Parathyroid adenoma (tissue), 2 donors: ENCODE data around the gene PLEKHA7.

ENCODE experiments used
- H2AFZ ChIP-seq: fragments of 300-600 bp; sonication (generic); one replicate; pipeline ENCODE4 v1.7.0; 2017; ENCODE audit warnings: antibody characterized with exemption, mild to moderate bottlenecking
- H3K27ac ChIP-seq: fragments of 300-600 bp; sonication (generic); one replicate; pipeline ENCODE4 v1.7.0; 2017
- H3K27me3 ChIP-seq: fragments of 300-600 bp; sonication (generic); one replicate; pipeline ENCODE4 v1.7.0; 2017; ENCODE audit warnings: low read length; ENCODE audit not compliant: control insufficient read depth, insufficient read depth
- H3K36me3 ChIP-seq: fragments of 300-600 bp; sonication (generic); one replicate; pipeline ENCODE4 v1.7.0; 2017; ENCODE audit warnings: low read length; ENCODE audit not compliant: control insufficient read depth, insufficient read depth
- H3K4me1 ChIP-seq: fragments of 300-600 bp; sonication (generic); one replicate; pipeline ENCODE4 v1.7.0; 2017; ENCODE audit warnings: control low read depth
- H3K4me2 ChIP-seq: fragments of 300-600 bp; sonication (generic); one replicate; pipeline ENCODE4 v1.7.0; 2017; ENCODE audit warnings: low read length
- H3K4me3 ChIP-seq: fragments of 300-600 bp; sonication (generic); one replicate; pipeline ENCODE4 v1.7.0; 2017; ENCODE audit warnings: low read depth, low read length
- H3K79me2 ChIP-seq: fragments of 300-600 bp; sonication (generic); one replicate; pipeline ENCODE4 v1.7.0; 2017; ENCODE audit warnings: control low read depth
- H3K9ac ChIP-seq: fragments of 300-600 bp; sonication (generic); one replicate; pipeline ENCODE4 v1.7.0; 2017; ENCODE audit warnings: mild to moderate bottlenecking
- H3K9me3 ChIP-seq: fragments of 300-600 bp; sonication (generic); one replicate; pipeline ENCODE4 v1.7.0; 2017; ENCODE audit warnings: low read length; ENCODE audit not compliant: control insufficient read depth
- CTCF ChIP-seq: fragments of 300-600 bp; sonication (generic); IDR thresholded peaks from one replicate; pipeline ENCODE4 v1.7.0; 2017; ENCODE audit warnings: antibody characterized with exemption, mild to moderate bottlenecking
- donor health status: primary hyperparathyroidism.

PLEKHA7 gene

DNA sequence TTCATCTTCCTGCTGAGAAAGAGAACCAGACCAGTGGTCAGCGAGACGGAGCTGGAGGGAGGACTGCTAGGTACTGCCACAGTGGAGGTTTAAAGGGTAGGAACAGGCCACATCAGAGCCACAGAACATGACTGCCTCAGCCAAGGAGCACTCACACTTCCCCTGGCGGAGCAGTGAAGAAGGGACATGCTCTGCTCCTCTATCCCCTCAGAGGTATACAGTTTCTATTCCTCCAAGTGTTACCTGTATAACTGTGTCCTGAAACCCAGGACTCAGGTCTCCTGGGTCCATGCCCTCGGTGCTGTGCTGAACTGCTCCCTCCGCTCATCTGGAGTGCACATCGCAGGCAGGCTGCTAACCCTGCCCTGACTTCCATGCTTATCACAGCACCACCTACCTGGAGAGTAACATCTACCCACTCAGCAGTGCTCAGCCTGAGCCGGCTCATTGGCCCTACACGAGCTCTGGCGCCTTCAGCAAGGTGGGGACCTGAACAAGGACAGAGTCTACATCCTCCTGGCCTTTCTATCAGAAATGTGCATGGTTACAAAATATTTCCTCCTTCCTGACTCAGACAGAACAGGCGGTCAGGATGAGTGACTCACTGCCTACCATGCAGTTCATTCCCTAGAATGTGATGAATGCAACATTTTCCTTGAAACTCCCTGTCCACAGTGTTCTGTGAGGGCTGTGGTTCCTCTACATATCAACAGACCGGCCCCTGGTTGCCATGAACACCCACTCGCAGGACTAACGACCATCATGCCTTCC lies 222.8 kb downstream of the PLEKHA7 start:
- no peaks in the 10 kb centered on the region for H3K9me3 ChIP-seq
- H3K4me2 ChIP-seq, result no peak overlapping the region
- H3K36me3 ChIP-seq, result no peaks in the 10 kb centered on the region
- no peak overlapping the region for H3K9ac ChIP-seq
- peaks cover 5% of the 10 kb centered on the region for H3K4me1 ChIP-seq
- H3K4me3 ChIP-seq, result no peak overlapping the region
- H3K27ac ChIP-seq, result peak overlapping the region; percentile 36
- TF ChIP-seq CTCF, result no peak
- H3K27me3 ChIP-seq, result no peaks in the 10 kb centered on the region
- no peaks in the 10 kb centered on the region for H3K79me2 ChIP-seq
- H2AFZ ChIP-seq, result no peak overlapping the region

DNA sequence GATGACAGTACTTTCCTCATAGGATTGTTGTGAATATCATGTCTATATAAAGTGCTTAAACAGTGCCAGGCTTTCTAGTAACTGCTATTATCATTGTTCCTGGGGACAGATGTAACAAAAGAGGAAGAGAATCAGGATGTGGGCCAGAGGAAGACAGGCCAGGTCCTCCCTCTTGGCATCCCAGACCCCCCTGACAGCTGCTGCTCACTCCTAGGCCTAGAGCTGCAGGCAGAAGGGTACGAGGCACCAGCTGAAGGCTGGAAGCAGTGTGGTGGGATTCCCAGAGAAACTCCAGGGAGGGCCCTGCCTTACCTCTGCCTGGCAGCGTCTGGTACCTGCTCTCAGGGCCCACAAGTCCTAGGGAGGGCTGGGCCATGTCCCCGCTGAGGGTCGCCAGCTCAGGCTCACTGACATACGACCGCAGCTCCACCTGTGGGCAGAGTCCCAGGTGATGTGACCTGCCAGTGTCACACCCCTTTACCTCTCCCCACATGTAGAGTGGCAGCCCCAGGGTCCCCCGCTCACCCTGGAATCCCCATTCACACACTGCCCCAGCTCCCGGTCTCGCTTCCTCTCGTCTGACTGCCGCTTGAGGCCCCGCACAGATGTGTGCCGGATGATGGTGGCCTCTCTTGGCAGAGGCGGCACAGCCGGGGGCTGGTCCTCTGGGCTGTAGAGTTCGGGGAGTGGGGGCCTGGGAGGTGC lies 223.6 kb downstream of the PLEKHA7 start:
- Histone ChIP-seq H3K4me3 (no peak overlapping the region), H3K4me1 (peaks cover 5% of the 10 kb centered on the region), H3K27me3 (no peaks in the 10 kb centered on the region), H3K4me2 (no peak overlapping the region), H3K9me3 (no peaks in the 10 kb centered on the region), H2AFZ (no peak overlapping the region), H3K79me2 (no peaks in the 10 kb centered on the region), H3K9ac (no peak overlapping the region), H3K27ac (no peak overlapping the region), H3K36me3 (no peaks in the 10 kb centered on the region)
- TF ChIP-seq CTCF, result no peak

GRCh38 chr11:16789560-16790485 lies 224.4 kb downstream of the PLEKHA7 start:
- TF ChIP-seq CTCF, result no peak
- H3K79me2 ChIP-seq, result no peaks in the 10 kb centered on the region
- peaks cover 5% of the 10 kb centered on the region for H3K4me1 ChIP-seq
- H3K4me2 ChIP-seq, result no peak overlapping the region
- no peaks in the 10 kb centered on the region for H3K27me3 ChIP-seq
- no peaks in the 10 kb centered on the region for H3K9me3 ChIP-seq
- H3K9ac ChIP-seq, result no peak overlapping the region
- H3K36me3 ChIP-seq, result no peaks in the 10 kb centered on the region
- H3K27ac ChIP-seq, result no peak overlapping the region
- H3K4me3 ChIP-seq, result no peak overlapping the region
- H2AFZ ChIP-seq, result no peak overlapping the region

DNA sequence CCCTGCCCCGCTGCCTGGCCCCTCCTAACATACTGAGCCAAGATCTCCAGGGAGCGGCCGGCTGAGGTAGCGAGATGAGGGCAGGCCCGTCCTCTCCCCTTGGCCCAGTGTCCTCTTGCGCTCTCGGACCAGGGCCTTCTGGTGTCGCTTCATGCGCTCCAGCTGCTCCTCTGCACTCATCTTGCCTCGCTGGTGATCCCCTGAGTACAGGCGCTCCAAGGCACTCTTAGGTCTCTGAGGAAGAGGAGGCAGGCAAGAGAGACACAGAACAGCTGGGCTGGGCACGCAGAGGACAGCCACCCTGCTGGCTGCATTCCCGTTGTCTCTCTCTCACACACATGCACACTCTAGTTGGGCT lies 225.2 kb downstream of the PLEKHA7 start:
- Histone ChIP-seq H3K36me3 (no peaks in the 10 kb centered on the region), H3K79me2 (no peaks in the 10 kb centered on the region), H3K4me1 (peaks cover 5% of the 10 kb centered on the region), H3K9ac (no peak overlapping the region), H3K27ac (no peak overlapping the region), H3K4me2 (no peak overlapping the region), H2AFZ (no peak overlapping the region), H3K4me3 (no peak overlapping the region), H3K27me3 (no peaks in the 10 kb centered on the region), H3K9me3 (no peaks in the 10 kb centered on the region)
- TF ChIP-seq CTCF, result no peak
